ENCODE results near the gene ASIC3. TPM values are rescaled to one million over a fixed set of nuclear protein-coding genes. Genes with fewer than 3 reads are reported as not detected.

Gene ASIC3
- polyA plus RNA-seq, 1 donor (not counting 4 experiments of a cell fraction or from before 2014, with no cell fraction given), result 0.35 TPM

GRCh38 chr7:151015967-151016366 lies 32.4 kb upstream of the ASIC3 start:
- H3K27ac ChIP-seq (ENCODE audit: control insufficient read depth, insufficient read depth, low read length), result no peak overlapping the region
- H3K4me1 ChIP-seq (ENCODE audit: control insufficient read depth, extremely low read depth, insufficient read depth, low read length), result peaks cover 8% of the 10 kb centered on the region
- no peak overlapping the region for H2AFZ ChIP-seq (ENCODE audit: control insufficient read depth, low read length)
- no peak overlapping the region for H3K9ac ChIP-seq (ENCODE audit: control insufficient read depth, extremely low read depth, insufficient read depth, low read length)
- no peaks in the 10 kb centered on the region for H3K9me1 ChIP-seq (ENCODE audit: control insufficient read depth, extremely low read depth, insufficient read depth, low read length)
- no peak for DNase-seq (ENCODE audit: low read depth, low spot score)
- no peaks in the 10 kb centered on the region for H4K20me1 ChIP-seq (ENCODE audit: control insufficient read depth, extremely low read depth, insufficient read depth, low read length)
- H3K4me2 ChIP-seq (ENCODE audit: control insufficient read depth, extremely low read depth, insufficient read depth, low read depth, low read length), result no peak overlapping the region
- no peak overlapping the region for H3K4me3 ChIP-seq (ENCODE audit: control insufficient read depth in 2 of 3, extremely low read depth in 1 of 3, insufficient read depth in 2 of 3, low read depth in 1 of 3, low read length in 3 of 3)
- dilution Hi-C loops (cut with MboI; ENCODE audit: extremely low pct_ligation_motif_present, low sequenced_read_pairs), result no loop called here
- H3K36me3 ChIP-seq (ENCODE audit: control insufficient read depth in 2 of 2, extremely low read depth in 1 of 2, insufficient read depth in 2 of 2, low read length in 2 of 2), result no peaks in the 10 kb centered on the region
- no peaks in the 10 kb centered on the region for H3K79me2 ChIP-seq (ENCODE audit: control insufficient read depth, insufficient read depth, low read length)
- H3K27me3 ChIP-seq (ENCODE audit: control insufficient read depth, extremely low read depth, insufficient read depth, low read length), result peaks cover 60% of the 10 kb centered on the region
- no peaks in the 10 kb centered on the region for H3K9me3 ChIP-seq (ENCODE audit: control insufficient read depth, low read depth, low read length)
- no peak for TF ChIP-seq CTCF (optimal IDR thresholded peaks at IDR 0.05 in 1 of 3, IDR thresholded peaks at IDR 0.05 in 1 of 3, conservative IDR thresholded peaks at IDR 0.05 in 1 of 3; ENCODE audit: extremely low read depth in 1 of 3, insufficient read depth in 2 of 3, low read length in 3 of 3)
- TF ChIP-seq EZH2 (IDR thresholded peaks at IDR 0.05; ENCODE audit: low read length), result no peak
- FAIRE-seq, result no peak

- Histone ChIP-seq H3K27me3 (ENCODE audit: control insufficient read depth, extremely low read depth, insufficient read depth, low read length) (peaks cover 56% of the 10 kb centered on the region), H3K9ac (ENCODE audit: control insufficient read depth, extremely low read depth, insufficient read depth, low read length) (no peak overlapping the region), H3K27ac (ENCODE audit: control insufficient read depth, insufficient read depth, low read length) (no peak overlapping the region), H3K36me3 (ENCODE audit: control insufficient read depth in 2 of 2, extremely low read depth in 1 of 2, insufficient read depth in 2 of 2, low read length in 2 of 2) (no peaks in the 10 kb centered on the region), H2AFZ (ENCODE audit: control insufficient read depth, low read length) (no peak overlapping the region), H3K79me2 (ENCODE audit: control insufficient read depth, insufficient read depth, low read length) (no peaks in the 10 kb centered on the region), H4K20me1 (ENCODE audit: control insufficient read depth, extremely low read depth, insufficient read depth, low read length) (no peaks in the 10 kb centered on the region), H3K4me2 (ENCODE audit: control insufficient read depth, extremely low read depth, insufficient read depth, low read depth, low read length) (no peak overlapping the region), H3K9me3 (ENCODE audit: control insufficient read depth, low read depth, low read length) (no peaks in the 10 kb centered on the region), H3K4me1 (ENCODE audit: control insufficient read depth, extremely low read depth, insufficient read depth, low read length) (peaks cover 8% of the 10 kb centered on the region), H3K9me1 (ENCODE audit: control insufficient read depth, extremely low read depth, insufficient read depth, low read length) (no peaks in the 10 kb centered on the region), H3K4me3 (ENCODE audit: control insufficient read depth in 2 of 3, extremely low read depth in 1 of 3, insufficient read depth in 2 of 3, low read depth in 1 of 3, low read length in 3 of 3) (no peak overlapping the region)
- no peak for DNase-seq (ENCODE audit: low read depth, low spot score)
- dilution Hi-C loops (cut with MboI; ENCODE audit: extremely low pct_ligation_motif_present, low sequenced_read_pairs), result no loop called here
- no peak for FAIRE-seq
- TF ChIP-seq EZH2 (IDR thresholded peaks at IDR 0.05; ENCODE audit: low read length) (no peak), CTCF (optimal IDR thresholded peaks at IDR 0.05 in 1 of 3, IDR thresholded peaks at IDR 0.05 in 1 of 3, conservative IDR thresholded peaks at IDR 0.05 in 1 of 3; ENCODE audit: extremely low read depth in 1 of 3, insufficient read depth in 2 of 3, low read length in 3 of 3) (no peak)
These were observed 31.8 kb upstream of the ASIC3 start for GRCh38 chr7:151016505-151016904.
